Erythroblast (primary cell): ENCODE data around the gene MTCL1.

Experiments
- GATA1 ChIP-seq: IDR thresholded peaks from 2 replicates; pipeline ENCODE4 v1.6.1; 2011; ENCODE audit warnings: low read depth, mild to moderate bottlenecking, control low read depth, low read length, moderate library complexity
- POLR2A ChIP-seq: IDR thresholded peaks from 2 replicates; pipeline ENCODE4 v1.6.1; 2011; ENCODE audit warnings: mild to moderate bottlenecking, low read length

DNA sequence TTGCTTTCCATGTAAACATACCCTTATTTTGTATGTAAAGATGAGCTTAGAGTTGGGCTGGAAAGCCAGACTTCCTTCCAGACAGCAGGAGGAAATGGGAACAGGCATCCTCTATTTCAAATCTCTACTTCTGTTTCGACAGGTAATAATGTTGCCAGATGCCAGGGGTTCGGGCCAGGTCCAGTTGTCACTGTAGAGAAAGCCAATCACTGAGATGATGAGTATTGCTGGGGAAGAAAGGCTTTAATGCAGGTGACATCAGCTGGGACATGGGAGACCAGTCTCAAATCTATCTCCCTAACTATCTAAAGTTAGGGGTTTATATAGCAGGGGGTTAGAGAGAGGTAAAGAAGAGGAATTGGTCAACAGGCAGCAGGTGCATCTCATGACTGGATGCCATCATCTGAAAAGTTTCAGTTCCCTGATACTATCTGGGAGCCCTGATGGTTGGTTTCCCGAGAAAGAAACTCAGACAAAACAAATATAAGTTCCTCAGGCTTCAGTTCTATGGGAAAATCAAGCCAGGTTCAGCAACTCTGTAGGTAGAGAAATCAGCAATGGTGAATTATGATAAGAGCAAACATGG, 9.3 kb upstream of the MTCL1 start:
- TF ChIP-seq POLR2A (no peak), GATA1 (no peak)
